Fibroblast of mammary gland (primary cell): ENCODE results near the gene RALGPS1.

ENCODE experiments used
- DNase-seq: peaks from one replicate; pipeline ENCODE4 v3.0.0-alpha.2; 2010; ENCODE audit warnings: low read depth
- H3K4me3 ChIP-seq: 2 replicates; pipeline ENCODE4 v1.5.1; 2011; ENCODE audit warnings: low read depth, mild to moderate bottlenecking, low read length, moderate library complexity; ENCODE audit not compliant: control insufficient read depth
- TF ChIP-seq, protein P1 (sequence below): conservative IDR thresholded peaks from 2 replicates; pipeline ENCODE4 v1.5.1; 2011; ENCODE audit warnings: low read depth, low read length, inconsistent platforms; ENCODE audit not compliant: control insufficient read depth, insufficient read depth

RALGPS1 gene

GRCh38 chr9:127207734-127208410 is 293.3 kb downstream of the RALGPS1 start:
- TF ChIP-seq, protein P1, sequence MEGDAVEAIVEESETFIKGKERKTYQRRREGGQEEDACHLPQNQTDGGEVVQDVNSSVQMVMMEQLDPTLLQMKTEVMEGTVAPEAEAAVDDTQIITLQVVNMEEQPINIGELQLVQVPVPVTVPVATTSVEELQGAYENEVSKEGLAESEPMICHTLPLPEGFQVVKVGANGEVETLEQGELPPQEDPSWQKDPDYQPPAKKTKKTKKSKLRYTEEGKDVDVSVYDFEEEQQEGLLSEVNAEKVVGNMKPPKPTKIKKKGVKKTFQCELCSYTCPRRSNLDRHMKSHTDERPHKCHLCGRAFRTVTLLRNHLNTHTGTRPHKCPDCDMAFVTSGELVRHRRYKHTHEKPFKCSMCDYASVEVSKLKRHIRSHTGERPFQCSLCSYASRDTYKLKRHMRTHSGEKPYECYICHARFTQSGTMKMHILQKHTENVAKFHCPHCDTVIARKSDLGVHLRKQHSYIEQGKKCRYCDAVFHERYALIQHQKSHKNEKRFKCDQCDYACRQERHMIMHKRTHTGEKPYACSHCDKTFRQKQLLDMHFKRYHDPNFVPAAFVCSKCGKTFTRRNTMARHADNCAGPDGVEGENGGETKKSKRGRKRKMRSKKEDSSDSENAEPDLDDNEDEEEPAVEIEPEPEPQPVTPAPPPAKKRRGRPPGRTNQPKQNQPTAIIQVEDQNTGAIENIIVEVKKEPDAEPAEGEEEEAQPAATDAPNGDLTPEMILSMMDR = no peak
- H3K4me3 ChIP-seq = no peak overlapping the region
- no peak for DNase-seq

DNA sequence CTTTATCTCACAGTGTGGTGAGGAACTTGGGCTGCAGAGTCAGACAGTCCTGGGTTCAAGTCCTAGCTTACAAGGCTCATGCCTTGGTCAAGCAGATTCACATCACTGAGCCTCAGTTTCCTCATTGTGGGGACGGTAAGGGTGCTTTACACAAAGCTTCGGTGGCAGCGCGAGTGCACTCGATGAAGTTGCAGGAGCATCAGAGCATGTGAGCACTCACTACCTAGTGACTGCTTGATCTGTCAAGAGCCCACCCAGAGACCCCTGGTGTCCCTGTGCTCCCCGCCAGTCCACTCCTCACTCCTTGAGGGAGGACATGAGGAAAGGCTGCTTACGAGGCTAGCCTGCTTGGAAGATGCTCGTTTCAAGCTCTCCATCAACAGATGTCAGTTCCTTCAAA is 293.8 kb downstream of the RALGPS1 start:
- DNase-seq = no peak
- no peak overlapping the region for H3K4me3 ChIP-seq
- TF ChIP-seq, protein P1 = no peak

DNA sequence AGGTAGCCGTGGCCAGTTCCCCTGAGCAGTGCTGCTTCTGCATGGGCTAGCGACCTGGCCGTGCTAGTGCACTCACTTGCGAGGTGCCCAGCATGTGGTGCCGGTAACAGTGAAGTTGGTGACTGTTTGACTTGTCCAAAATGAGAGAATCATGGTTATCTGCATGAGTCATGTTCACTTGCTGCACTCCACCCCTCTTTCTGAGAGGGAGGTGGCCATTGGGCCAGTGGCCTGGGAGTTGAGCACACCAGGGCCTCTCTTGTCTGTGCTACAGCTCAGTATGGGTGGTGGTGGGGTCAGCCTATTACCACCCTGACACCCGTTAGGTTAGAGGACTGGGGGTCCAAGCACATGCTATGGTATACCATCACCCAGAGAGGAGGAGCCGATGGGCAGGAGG is 294.6 kb downstream of the RALGPS1 start:
- DNase-seq = no peak
- TF ChIP-seq, protein P1 = no peak
- no peak overlapping the region for H3K4me3 ChIP-seq

DNA sequence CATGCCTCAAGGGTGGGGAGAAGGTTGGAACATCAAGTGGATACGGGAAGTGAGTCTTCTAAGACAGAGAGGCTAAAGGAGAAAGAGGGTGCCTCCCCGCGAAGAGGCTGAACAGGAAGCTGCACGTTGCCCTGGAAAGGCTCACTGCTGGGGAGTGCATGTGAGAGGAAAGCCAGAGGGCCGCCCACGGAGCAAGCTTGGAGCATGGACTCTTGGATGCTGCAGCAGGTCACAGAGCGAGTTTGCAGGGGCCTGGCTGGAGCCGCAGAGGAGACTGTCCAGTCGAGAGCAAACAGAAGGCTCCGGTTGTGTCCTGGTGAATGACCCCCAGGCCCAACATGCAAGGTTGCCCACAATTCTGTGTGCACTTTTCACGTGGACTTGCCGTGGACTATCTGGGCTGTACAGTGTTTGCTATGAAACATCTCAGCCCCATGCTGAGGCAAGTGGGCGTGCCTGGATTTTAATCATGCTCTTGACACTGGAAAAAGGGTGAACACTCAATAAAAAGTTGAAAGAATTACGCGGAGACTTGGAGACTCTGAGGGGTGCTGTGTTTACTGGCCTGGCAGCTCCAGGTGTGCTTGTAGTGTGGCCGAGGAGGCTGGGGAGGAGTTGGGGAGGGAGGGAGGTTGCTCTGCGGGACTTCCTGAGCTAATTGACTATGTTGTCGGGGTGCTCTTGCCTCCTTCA is 295.5 kb downstream of the RALGPS1 start:
- DNase-seq = no peak
- no peak overlapping the region for H3K4me3 ChIP-seq
- TF ChIP-seq, protein P1 = no peak

GRCh38 chr9:127210851-127211730 is 296.5 kb downstream of the RALGPS1 start:
- TF ChIP-seq, protein P1 = no peak
- no peak for DNase-seq
- H3K4me3 ChIP-seq = no peak overlapping the region

- TF ChIP-seq, protein P1 = no peak
- DNase-seq = no peak
- H3K4me3 ChIP-seq = no peak overlapping the region
Observed at GRCh38 chr9:127211983-127212382, 297.4 kb downstream of the RALGPS1 start.
